K562 (cell line): ENCODE measurements around the gene FOXO3. TPM values are rescaled to one million over a fixed set of nuclear protein-coding genes. Genes with fewer than 3 reads are reported as not detected.
A peak's percentile ranks its signal among the peaks of the same experiment; 100 is the strongest.

Source experiments
- NR3C1 ChIP-seq: sonication (generic); formaldehyde crosslinking; IDR thresholded peaks from 2 replicates; pipeline ENCODE4 v1.8.1; 2022; ENCODE audit warnings: missing genetic modification reagents
- ZNF57 ChIP-seq: fragments of 450-650 bp; formaldehyde crosslinking; IDR thresholded peaks from 2 replicates; pipeline ENCODE4 v1.4.0; 2020; ENCODE audit warnings: mild to moderate bottlenecking, moderate library complexity
- ZNF707 ChIP-seq: fragments of 250-450 bp; sonication (Bioruptor Pico); conservative IDR thresholded peaks from 2 replicates; pipeline ENCODE4 v1.8.0; 2022; ENCODE audit warnings: inconsistent platforms, mild to moderate bottlenecking, moderate library complexity
- polyA plus RNA-seq, 8 experiments: library from polyadenylated mRNA; depleted of rRNA in 4 of 8; stranded (reverse) in 5 of 8; unstranded in 3 of 8; fragments of >200 nt; fragmentation: Nextera tagmentation in 2 of 8; fragmentation: Illumina TruSeq in 1 of 8; extraction: Ambion mirVana in 2 of 8; extraction: Trizol in 1 of 8; gene quantifications; 2 replicates each; pipeline versions ENCODE4 v1.2.1 to v1.2.3, GENCODE V29; 2011 to 2014; ENCODE audit warnings: inconsistent platforms in 1 of 8, missing spikeins in 1 of 8
- total RNA-seq, 7 experiments: library from RNA; depleted of rRNA in 6 of 7; stranded (reverse); fragments of >200 nt in 6 of 7; fragmentation: Illumina TruSeq in 2 of 7; extraction: Trizol in 2 of 7; gene quantifications; 2 replicates each; pipeline versions ENCODE4 v1.2.1 to v1.2.3, GENCODE V29; 2011 to 2021; ENCODE audit warnings: low replicate concordance in 1 of 7
- TF ChIP-seq, protein P1 (sequence below), 2 experiments: fragments of 450-650 bp; formaldehyde crosslinking in 1 of 2; IDR thresholded peaks; 2 replicates each; pipeline versions ENCODE4 v1.4.0 to v1.6.1; 2014 to 2020; ENCODE audit warnings: mild to moderate bottlenecking in 2 of 2, borderline replicate concordance in 1 of 2, low read depth in 1 of 2
- TF ChIP-seq, protein P2 (sequence below), 2 experiments: fragments of 450-650 bp in 1 of 2; sonication (generic) in 1 of 2; formaldehyde crosslinking in 1 of 2; IDR thresholded peaks; 2 replicates each; pipeline versions ENCODE4 v1.7.1 to v1.9.0; 2016 to 2022; ENCODE audit warnings: inconsistent platforms in 1 of 2, mild to moderate bottlenecking in 1 of 2, missing genetic modification reagents in 1 of 2

FOXO3 gene
- total and polyA plus RNA-seq, 9 of the 15 experiments (the other 6 are each of a cell fraction or from before 2014, with no cell fraction given) = 3.0 to 14.6 (median 6.0) TPM

DNA sequence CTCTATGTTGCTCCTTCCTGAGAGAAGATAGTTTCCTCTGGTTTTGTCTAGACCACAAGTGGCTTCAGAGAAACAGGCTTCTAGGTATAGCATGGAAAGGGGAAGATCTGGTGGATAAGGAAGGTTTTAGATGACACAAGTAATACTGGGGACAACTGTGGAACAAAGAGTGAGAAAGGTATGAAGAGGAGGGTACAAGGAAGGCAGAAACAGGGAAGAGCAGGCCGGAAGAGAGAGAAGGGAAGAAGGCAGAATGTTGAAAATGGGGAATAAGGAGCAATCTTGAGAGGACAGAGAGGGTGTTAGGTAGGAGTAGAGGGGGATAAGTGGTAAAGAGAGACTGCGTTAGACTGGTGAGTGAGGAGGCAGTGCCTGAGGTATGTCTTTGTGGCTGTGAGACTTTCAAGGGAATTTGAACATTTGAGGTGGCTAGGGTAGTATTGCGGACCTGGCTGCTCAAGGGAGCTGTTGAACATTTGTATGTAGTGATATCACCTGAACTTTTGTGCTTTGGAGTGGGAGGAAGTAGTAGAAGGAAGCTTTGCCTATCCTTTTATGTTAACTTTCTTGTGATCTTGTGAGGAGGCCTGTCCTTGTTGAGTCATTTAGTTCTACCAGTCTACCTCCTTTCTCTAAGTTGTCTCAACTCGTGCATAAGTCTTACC is 69.5 kb downstream of the FOXO3 start (continued):
- TF ChIP-seq ZNF707 (no peak), ZNF57 (CRISPR knock-in tag) (no peak), NR3C1 (no peak)
- TF ChIP-seq, protein P1, sequence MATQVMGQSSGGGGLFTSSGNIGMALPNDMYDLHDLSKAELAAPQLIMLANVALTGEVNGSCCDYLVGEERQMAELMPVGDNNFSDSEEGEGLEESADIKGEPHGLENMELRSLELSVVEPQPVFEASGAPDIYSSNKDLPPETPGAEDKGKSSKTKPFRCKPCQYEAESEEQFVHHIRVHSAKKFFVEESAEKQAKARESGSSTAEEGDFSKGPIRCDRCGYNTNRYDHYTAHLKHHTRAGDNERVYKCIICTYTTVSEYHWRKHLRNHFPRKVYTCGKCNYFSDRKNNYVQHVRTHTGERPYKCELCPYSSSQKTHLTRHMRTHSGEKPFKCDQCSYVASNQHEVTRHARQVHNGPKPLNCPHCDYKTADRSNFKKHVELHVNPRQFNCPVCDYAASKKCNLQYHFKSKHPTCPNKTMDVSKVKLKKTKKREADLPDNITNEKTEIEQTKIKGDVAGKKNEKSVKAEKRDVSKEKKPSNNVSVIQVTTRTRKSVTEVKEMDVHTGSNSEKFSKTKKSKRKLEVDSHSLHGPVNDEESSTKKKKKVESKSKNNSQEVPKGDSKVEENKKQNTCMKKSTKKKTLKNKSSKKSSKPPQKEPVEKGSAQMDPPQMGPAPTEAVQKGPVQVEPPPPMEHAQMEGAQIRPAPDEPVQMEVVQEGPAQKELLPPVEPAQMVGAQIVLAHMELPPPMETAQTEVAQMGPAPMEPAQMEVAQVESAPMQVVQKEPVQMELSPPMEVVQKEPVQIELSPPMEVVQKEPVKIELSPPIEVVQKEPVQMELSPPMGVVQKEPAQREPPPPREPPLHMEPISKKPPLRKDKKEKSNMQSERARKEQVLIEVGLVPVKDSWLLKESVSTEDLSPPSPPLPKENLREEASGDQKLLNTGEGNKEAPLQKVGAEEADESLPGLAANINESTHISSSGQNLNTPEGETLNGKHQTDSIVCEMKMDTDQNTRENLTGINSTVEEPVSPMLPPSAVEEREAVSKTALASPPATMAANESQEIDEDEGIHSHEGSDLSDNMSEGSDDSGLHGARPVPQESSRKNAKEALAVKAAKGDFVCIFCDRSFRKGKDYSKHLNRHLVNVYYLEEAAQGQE (IDR thresholded peaks at IDR 0.05; ENCODE audit: borderline replicate concordance) = peak; percentile 7; the same call in 1 of the 2 replicates
- TF ChIP-seq, protein P1 (CRISPR knock-in tag; IDR thresholded peaks at IDR 0.05; ENCODE audit: low read depth) = no peak
- TF ChIP-seq, protein P2, sequence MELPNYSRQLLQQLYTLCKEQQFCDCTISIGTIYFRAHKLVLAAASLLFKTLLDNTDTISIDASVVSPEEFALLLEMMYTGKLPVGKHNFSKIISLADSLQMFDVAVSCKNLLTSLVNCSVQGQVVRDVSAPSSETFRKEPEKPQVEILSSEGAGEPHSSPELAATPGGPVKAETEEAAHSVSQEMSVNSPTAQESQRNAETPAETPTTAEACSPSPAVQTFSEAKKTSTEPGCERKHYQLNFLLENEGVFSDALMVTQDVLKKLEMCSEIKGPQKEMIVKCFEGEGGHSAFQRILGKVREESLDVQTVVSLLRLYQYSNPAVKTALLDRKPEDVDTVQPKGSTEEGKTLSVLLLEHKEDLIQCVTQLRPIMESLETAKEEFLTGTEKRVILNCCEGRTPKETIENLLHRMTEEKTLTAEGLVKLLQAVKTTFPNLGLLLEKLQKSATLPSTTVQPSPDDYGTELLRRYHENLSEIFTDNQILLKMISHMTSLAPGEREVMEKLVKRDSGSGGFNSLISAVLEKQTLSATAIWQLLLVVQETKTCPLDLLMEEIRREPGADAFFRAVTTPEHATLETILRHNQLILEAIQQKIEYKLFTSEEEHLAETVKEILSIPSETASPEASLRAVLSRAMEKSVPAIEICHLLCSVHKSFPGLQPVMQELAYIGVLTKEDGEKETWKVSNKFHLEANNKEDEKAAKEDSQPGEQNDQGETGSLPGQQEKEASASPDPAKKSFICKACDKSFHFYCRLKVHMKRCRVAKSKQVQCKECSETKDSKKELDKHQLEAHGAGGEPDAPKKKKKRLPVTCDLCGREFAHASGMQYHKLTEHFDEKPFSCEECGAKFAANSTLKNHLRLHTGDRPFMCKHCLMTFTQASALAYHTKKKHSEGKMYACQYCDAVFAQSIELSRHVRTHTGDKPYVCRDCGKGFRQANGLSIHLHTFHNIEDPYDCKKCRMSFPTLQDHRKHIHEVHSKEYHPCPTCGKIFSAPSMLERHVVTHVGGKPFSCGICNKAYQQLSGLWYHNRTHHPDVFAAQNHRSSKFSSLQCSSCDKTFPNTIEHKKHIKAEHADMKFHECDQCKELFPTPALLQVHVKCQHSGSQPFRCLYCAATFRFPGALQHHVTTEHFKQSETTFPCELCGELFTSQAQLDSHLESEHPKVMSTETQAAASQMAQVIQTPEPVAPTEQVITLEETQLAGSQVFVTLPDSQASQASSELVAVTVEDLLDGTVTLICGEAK (IDR thresholded peaks at IDR 0.05) = no peak
- TF ChIP-seq, protein P2 (CRISPR knock-in tag; IDR thresholded peaks at IDR 0.05) = no peak
